Loucy (cell line): Measurements from ENCODE around the gene GPC1.

ENCODE experiments used
- H2AFZ ChIP-seq: fragments of 200-600 bp; sonication (generic); 2 replicates; pipeline ENCODE4 v1.6.0; 2016; ENCODE audit warnings: antibody characterized with exemption, mild to moderate bottlenecking, low read length, moderate library complexity
- H3F3A ChIP-seq: fragments of 200-600 bp; 2 replicates; pipeline ENCODE4 v1.6.0; 2016; ENCODE audit warnings: antibody characterized with exemption, low read depth, mild to moderate bottlenecking
- H3K27me3 ChIP-seq: fragments of 200-600 bp; sonication (generic); 2 replicates; pipeline ENCODE4 v1.6.1; 2014; ENCODE audit warnings: low read length, mild to moderate bottlenecking; ENCODE audit not compliant: insufficient read depth, poor library complexity, severe bottlenecking
- H3K36me3 ChIP-seq: fragments of 200-600 bp; sonication (generic); 2 replicates; pipeline ENCODE4 v1.6.1; 2016; ENCODE audit warnings: low read length; ENCODE audit not compliant: insufficient read depth
- H3K4me1 ChIP-seq: fragments of 200-600 bp; sonication (generic); 2 replicates; pipeline ENCODE4 v1.5.1; 2014; ENCODE audit warnings: low read length, mild to moderate bottlenecking; ENCODE audit not compliant: insufficient read depth, poor library complexity, severe bottlenecking
- H3K4me2 ChIP-seq: fragments of 200-600 bp; sonication (generic); 2 replicates; pipeline ENCODE4 v1.6.0; 2014; ENCODE audit warnings: antibody characterized with exemption, low read length, low read depth, mild to moderate bottlenecking; ENCODE audit not compliant: poor library complexity, severe bottlenecking
- H3K4me3 ChIP-seq: fragments of 200-600 bp; sonication (generic); 2 replicates; pipeline ENCODE4 v1.5.1; 2014; ENCODE audit warnings: low read length, mild to moderate bottlenecking, mixed read lengths; ENCODE audit not compliant: poor library complexity, severe bottlenecking
- H3K79me2 ChIP-seq: fragments of 200-600 bp; sonication (generic); 2 replicates; pipeline ENCODE4 v1.6.1; 2014; ENCODE audit warnings: low read length; ENCODE audit not compliant: insufficient read depth
- H3K9ac ChIP-seq: fragments of 200-600 bp; sonication (generic); 2 replicates; pipeline ENCODE4 v1.6.0; 2014; ENCODE audit warnings: mild to moderate bottlenecking, low read depth, low read length, moderate library complexity; ENCODE audit not compliant: poor library complexity, severe bottlenecking
- H3K9me2 ChIP-seq: fragments of 200-600 bp; sonication (generic); replicated peaks from 2 replicates; pipeline ENCODE4 v1.6.1; 2016; ENCODE audit warnings: low read depth, low read length, mixed read lengths
- H3K9me3 ChIP-seq: fragments of 200-600 bp; sonication (generic); 2 replicates; pipeline ENCODE4 v1.6.1; 2014; ENCODE audit warnings: mild to moderate bottlenecking, antibody characterized with exemption, low read length, low read depth; ENCODE audit not compliant: insufficient read depth
- H4K20me1 ChIP-seq: fragments of 200-600 bp; sonication (generic); 2 replicates; pipeline ENCODE4 v1.6.0; 2014; ENCODE audit warnings: antibody characterized with exemption, low read length, mild to moderate bottlenecking; ENCODE audit not compliant: insufficient read depth, poor library complexity, severe bottlenecking
- CTCF ChIP-seq: fragments of 200-600 bp; sonication (generic); conservative IDR thresholded peaks from 2 replicates; pipeline ENCODE4 v1.5.1; 2014; ENCODE audit warnings: mild to moderate bottlenecking, antibody characterized with exemption, low read length
- EZH2phosphoT487 ChIP-seq: fragments of 200-600 bp; IDR thresholded peaks from 2 replicates; pipeline ENCODE4 v1.6.1; 2018; ENCODE audit warnings: antibody characterized with exemption, mild to moderate bottlenecking, moderate library complexity, borderline replicate concordance

GPC1 gene

GRCh38 chr2:240423788-240424191, 11.7 kb upstream of the GPC1 start:
- no peak for TF ChIP-seq CTCF
- TF ChIP-seq EZH2phosphoT487: no peak

GRCh38 chr2:240424341-240425235, 10.9 kb upstream of the GPC1 start:
- Histone ChIP-seq H3K4me1 (no peaks in the 10 kb centered on the region), H3K36me3 (no peaks in the 10 kb centered on the region), H3F3A (no peaks in the 10 kb centered on the region), H3K9ac (no peak overlapping the region), H3K4me2 (no peak overlapping the region), H3K9me3 (peaks cover 15% of the 10 kb centered on the region; the same call in 1 of the 2 replicates), H3K4me3 (no peak overlapping the region), H3K27me3 (no peaks in the 10 kb centered on the region), H3K9me2 (no peaks in the 10 kb centered on the region), H2AFZ (no peak overlapping the region), H4K20me1 (no peaks in the 10 kb centered on the region), H3K79me2 (no peaks in the 10 kb centered on the region)
- TF ChIP-seq CTCF (no peak), EZH2phosphoT487 (no peak)

More at GRCh38 chr2:240423788-240424191, 11.7 kb upstream of the GPC1 start:
- no peaks in the 10 kb centered on the region for H3K36me3 ChIP-seq
- no peaks in the 10 kb centered on the region for H3F3A ChIP-seq
- no peaks in the 10 kb centered on the region for H3K9me2 ChIP-seq
- H2AFZ ChIP-seq: no peak overlapping the region
- H3K4me2 ChIP-seq: no peak overlapping the region
- no peaks in the 10 kb centered on the region for H3K79me2 ChIP-seq
- no peaks in the 10 kb centered on the region for H4K20me1 ChIP-seq
- no peak overlapping the region for H3K4me3 ChIP-seq
- no peak overlapping the region for H3K9ac ChIP-seq
- peaks cover 18% of the 10 kb centered on the region; the same call in 1 of the 2 replicates for H3K9me3 ChIP-seq
- no peaks in the 10 kb centered on the region for H3K4me1 ChIP-seq
- H3K27me3 ChIP-seq: no peaks in the 10 kb centered on the region

GRCh38 chr2:240425236-240425615, 10.2 kb upstream of the GPC1 start:
- Histone ChIP-seq H4K20me1 (no peaks in the 10 kb centered on the region), H2AFZ (no peak overlapping the region), H3K4me3 (no peak overlapping the region), H3F3A (no peaks in the 10 kb centered on the region), H3K9me3 (peaks cover 15% of the 10 kb centered on the region; the same call in 1 of the 2 replicates), H3K36me3 (no peaks in the 10 kb centered on the region), H3K27me3 (no peaks in the 10 kb centered on the region), H3K4me2 (no peak overlapping the region), H3K9ac (no peak overlapping the region), H3K4me1 (no peaks in the 10 kb centered on the region), H3K79me2 (no peaks in the 10 kb centered on the region), H3K9me2 (no peaks in the 10 kb centered on the region)
- TF ChIP-seq CTCF: no peak
- TF ChIP-seq EZH2phosphoT487: no peak
